22Rv1 (cell line): ENCODE data around the gene POLR3A.

Experiments
- CTCF ChIP-seq: fragments of 450-650 bp; IDR thresholded peaks from 2 replicates; pipeline ENCODE4 v1.5.1; 2017; ENCODE audit warnings: mild to moderate bottlenecking
- ZFX ChIP-seq: fragments of 450-650 bp; IDR thresholded peaks from 2 replicates; pipeline ENCODE4 v1.6.1; 2017; ENCODE audit warnings: antibody characterized with exemption, borderline replicate concordance

GRCh38 chr10:77936697-77937567, 92.4 kb downstream of the POLR3A start:
- TF ChIP-seq CTCF (no peak), ZFX (no peak)
